H9 (cell line): Measurements from ENCODE around the gene SNTG2. TPM values are rescaled to one million over a fixed set of nuclear protein-coding genes. Genes with fewer than 3 reads are reported as not detected.

Source experiments
- DNase-seq: peaks from one replicate; pipeline ENCODE4 v3.0.0-alpha.2; 2017
- H2AFZ ChIP-seq: one replicate; pipeline ENCODE4 v1.6.1; 2013; ENCODE audit warnings: mild to moderate bottlenecking, low read length, control low read depth, moderate library complexity
- H2AK5ac ChIP-seq: 2 replicates; pipeline ENCODE4 v1.6.1; 2013; ENCODE audit warnings: low read length, control low read depth, mixed read lengths; ENCODE audit not compliant: insufficient read length
- H2BK120ac ChIP-seq: one replicate; pipeline ENCODE4 v1.6.1; 2013; ENCODE audit warnings: low read depth, mild to moderate bottlenecking, low read length, control low read depth, inconsistent platforms; ENCODE audit not compliant: poor library complexity, severe bottlenecking
- H2BK12ac ChIP-seq: 2 replicates; pipeline ENCODE4 v1.6.1; 2013; ENCODE audit warnings: low read length, control low read depth, mixed read lengths, low read depth; ENCODE audit not compliant: insufficient read length
- H2BK15ac ChIP-seq: 2 replicates; pipeline ENCODE4 v1.6.1; 2013; ENCODE audit warnings: low read depth, low read length, control low read depth
- H2BK20ac ChIP-seq: one replicate; pipeline ENCODE4 v1.6.1; 2013; ENCODE audit warnings: low read depth, mild to moderate bottlenecking, low read length, control low read depth, inconsistent platforms; ENCODE audit not compliant: poor library complexity, severe bottlenecking
- H2BK5ac ChIP-seq: 2 replicates; pipeline ENCODE4 v1.6.1; 2013; ENCODE audit warnings: low read length, control low read depth, mixed read lengths; ENCODE audit not compliant: insufficient read length
- H3K14ac ChIP-seq: 2 replicates; pipeline ENCODE4 v1.6.1; 2013; ENCODE audit warnings: low read length, control low read depth; ENCODE audit not compliant: insufficient read depth
- H3K18ac ChIP-seq: 2 replicates; pipeline ENCODE4 v1.6.1; 2013; ENCODE audit warnings: low read depth, mild to moderate bottlenecking, mixed read lengths, low read length, control low read depth; ENCODE audit not compliant: insufficient read length
- H3K23ac ChIP-seq: 2 replicates; pipeline ENCODE4 v1.6.1; 2013; ENCODE audit warnings: low read length, control low read depth, mixed read lengths, low read depth; ENCODE audit not compliant: insufficient read length
- H3K23me2 ChIP-seq: 2 replicates; pipeline ENCODE4 v1.6.1; 2013; ENCODE audit warnings: low read depth, mild to moderate bottlenecking, mixed read lengths, low read length, control low read depth; ENCODE audit not compliant: insufficient read length, poor library complexity, severe bottlenecking
- H3K27ac ChIP-seq: 2 replicates; pipeline ENCODE4 v1.5.1; 2013; ENCODE audit warnings: low read length, control low read depth, mixed read lengths, low read depth; ENCODE audit not compliant: insufficient read length
- H3K27me3 ChIP-seq: 2 replicates; pipeline ENCODE4 v1.6.1; 2013; ENCODE audit warnings: low read length, control low read depth, inconsistent platforms; ENCODE audit not compliant: insufficient read depth
- H3K4ac ChIP-seq: 2 replicates; pipeline ENCODE4 v1.6.1; 2013; ENCODE audit warnings: low read depth, mild to moderate bottlenecking, control low read depth, inconsistent platforms, low read length, moderate library complexity
- H3K4me1 ChIP-seq: 2 replicates; pipeline ENCODE4 v1.6.1; 2013; ENCODE audit warnings: low read length, control low read depth, inconsistent platforms; ENCODE audit not compliant: insufficient read depth
- H3K4me2 ChIP-seq: 2 replicates; pipeline ENCODE4 v1.6.1; 2013; ENCODE audit warnings: low read length, control low read depth, mixed read lengths; ENCODE audit not compliant: insufficient read length, insufficient read depth
- H3K56ac ChIP-seq: 2 replicates; pipeline ENCODE4 v1.6.1; 2013; ENCODE audit warnings: low read depth, mild to moderate bottlenecking, mixed read lengths, low read length, control low read depth; ENCODE audit not compliant: insufficient read length
- H3K79me1 ChIP-seq: 2 replicates; pipeline ENCODE4 v1.6.1; 2013; ENCODE audit warnings: low read depth, mild to moderate bottlenecking, moderate library complexity, low read length, control low read depth, inconsistent platforms; ENCODE audit not compliant: insufficient read depth, poor library complexity, severe bottlenecking
- H3K79me2 ChIP-seq: 2 replicates; pipeline ENCODE4 v1.6.1; 2013; ENCODE audit warnings: low read length, control low read depth, inconsistent platforms; ENCODE audit not compliant: insufficient read depth
- H3K9ac ChIP-seq: 2 replicates; pipeline ENCODE4 v1.6.1; 2013; ENCODE audit warnings: low read length, control low read depth, mixed read lengths; ENCODE audit not compliant: insufficient read length; ENCODE audit errors: extremely low read depth
- H3K9me3 ChIP-seq: one replicate; pipeline ENCODE4 v1.6.1; 2013; ENCODE audit warnings: low read depth, low read length, inconsistent platforms; ENCODE audit not compliant: control insufficient read depth
- H3T11ph ChIP-seq: one replicate; pipeline ENCODE4 v1.6.1; 2013; ENCODE audit warnings: mild to moderate bottlenecking, low read length, control low read depth, inconsistent platforms
- H4K20me1 ChIP-seq: one replicate; pipeline ENCODE4 v1.6.1; 2013; ENCODE audit not compliant: control insufficient read depth, insufficient read length, insufficient read depth
- H4K5ac ChIP-seq: 2 replicates; pipeline ENCODE4 v1.6.1; 2013; ENCODE audit warnings: low read depth, mild to moderate bottlenecking, mixed read lengths, low read length, control low read depth; ENCODE audit not compliant: insufficient read length
- H4K8ac ChIP-seq: replicated peaks from 2 replicates; pipeline ENCODE4 v1.6.1; 2013; ENCODE audit warnings: low read length, control low read depth, mixed read lengths, low read depth; ENCODE audit not compliant: insufficient read length
- H4K91ac ChIP-seq: 2 replicates; pipeline ENCODE4 v1.6.1; 2013; ENCODE audit warnings: low read depth, mild to moderate bottlenecking, moderate library complexity, mixed read lengths, low read length, control low read depth; ENCODE audit not compliant: insufficient read length
- H3K27ac Mint-ChIP-seq, 3 experiments: 2 replicates in 2 of 3; 3 replicates in 1 of 3; pipeline ENCODE4 v1.8.0; 2020 to 2021; ENCODE audit warnings: mixed read lengths in 3 of 3, mild to moderate bottlenecking in 1 of 3, moderate library complexity in 1 of 3
- H3K27me3 Mint-ChIP-seq: 2 replicates; pipeline ENCODE4 v1.8.0; 2021; ENCODE audit warnings: low read depth, mild to moderate bottlenecking, moderate library complexity, mixed read lengths
- H3K36me3 Mint-ChIP-seq, 3 experiments: 2 replicates in 2 of 3; 3 replicates in 1 of 3; pipeline ENCODE4 v1.8.0; 2020 to 2021; ENCODE audit warnings: low read depth in 3 of 3, mixed read lengths in 3 of 3; ENCODE audit not compliant: insufficient read depth in 1 of 3
- H3K4me1 Mint-ChIP-seq, 2 experiments: 2 replicates each; pipeline ENCODE4 v1.8.0; 2020; ENCODE audit warnings: mixed read lengths in 2 of 2
- H3K4me3 Mint-ChIP-seq, 2 experiments: 2 replicates in 1 of 2; 3 replicates in 1 of 2; pipeline ENCODE4 v1.8.0; 2020 to 2021; ENCODE audit warnings: mild to moderate bottlenecking in 2 of 2, mixed read lengths in 2 of 2, moderate library complexity in 1 of 2
- H3K9me3 Mint-ChIP-seq, 2 experiments: 2 replicates in 1 of 2; 3 replicates in 1 of 2; pipeline ENCODE4 v1.8.0; 2020; ENCODE audit warnings: mild to moderate bottlenecking in 2 of 2, mixed read lengths in 2 of 2, moderate library complexity in 1 of 2
- CTCF ChIP-seq: fragments of 200-600 bp; sonication (generic); conservative IDR thresholded peaks from 3 replicates; pipeline ENCODE4 v1.8.0; 2021; ENCODE audit warnings: antibody characterized with exemption, mild to moderate bottlenecking
- WGBS: extraction: QIAGEN DNeasy Blood & Tissue Kit; methylation state at CpG from one replicate; pipeline ENCODE4 v1.1.7; 2013; ENCODE audit warnings: missing lambda C conversion rate, low lambda C conversion rate, mixed read lengths; ENCODE audit not compliant: insufficient read length; ENCODE audit errors: extremely low coverage; 5-methylcytosine and 5-hydroxymethylcytosine counted together
- total RNA-seq: library from RNA; stranded (reverse); gene quantifications from 2 replicates; pipeline ENCODE4 v1.2.1, GENCODE V29; 2021

The SNTG2 gene
- total RNA-seq, 1 experiment from 2014 or later: 13.2 TPM

GRCh38 chr2:1011006-1011405 is 60.4 kb downstream of the SNTG2 start:
- Histone ChIP-seq H3K4ac (no peak overlapping the region), H3T11ph (no peak overlapping the region), H4K91ac (no peak overlapping the region), H3K14ac (no peak overlapping the region), H3K18ac (no peak overlapping the region), H3K56ac (no peak overlapping the region), H3K9me3 (no peaks in the 10 kb centered on the region), H4K8ac (no peak overlapping the region), H3K27ac (no peak overlapping the region), H3K27me3 (no peaks in the 10 kb centered on the region), H2BK12ac (no peak overlapping the region), H2AFZ (no peak overlapping the region), H3K79me1 (peaks cover 3% of the 10 kb centered on the region), H4K5ac (no peak overlapping the region), H3K23me2 (no peaks in the 10 kb centered on the region), H3K4me2 (no peak overlapping the region), H2BK15ac (no peak overlapping the region), H2BK120ac (no peak overlapping the region), H3K4me1 (no peaks in the 10 kb centered on the region; the same call in 1 of the 2 replicates), H4K20me1 (no peaks in the 10 kb centered on the region), H2AK5ac (no peak overlapping the region), H2BK20ac (no peak overlapping the region), H2BK5ac (no peak overlapping the region), H3K23ac (no peak overlapping the region), H3K9ac (no peak overlapping the region), H3K79me2 (no peaks in the 10 kb centered on the region; the same call in 1 of the 2 replicates)
- Mint-ChIP-seq H3K36me3 (no peaks in the 10 kb centered on the region; a peak in 1 of 7 replicates), H3K4me1 (peaks cover 13 to 14% of the 10 kb centered on the region in 2 experiments), H3K4me3 (no peak overlapping the region), H3K9me3 (no peaks in the 10 kb centered on the region), H3K27ac (no peak overlapping the region), H3K27me3 (peaks cover 2% of the 10 kb centered on the region)
- WGBS: no CpG with 5 or more reads among the region's 5 CpGs
- TF ChIP-seq CTCF: no peak
- DNase-seq: no peak
